ENCODE measurements around the gene ARHGAP42. TPM values are rescaled to one million over a fixed set of nuclear protein-coding genes. Genes with fewer than 3 reads are reported as not detected.
A peak's percentile ranks its signal among the peaks of the same experiment; 100 is the strongest.

ARHGAP42 gene
- total RNA-seq, 4 donors from 2014 or later = 28.5 to 52.2 (median 40.4) TPM

- peaks cover 0 to 35% (median 0%) of the 10 kb centered on the region in 4 donors for H3K4me1 ChIP-seq
- no peaks in the 10 kb centered on the region for H3K27me3 ChIP-seq
- TF ChIP-seq CTCF (IDR thresholded peaks at IDR 0.05) = no peak
- no peak for TF ChIP-seq EP300 (IDR thresholded peaks at IDR 0.05)
- TF ChIP-seq POLR2A (IDR thresholded peaks at IDR 0.05) = no peak
- no peak for DNase-seq (ENCODE audit: low spot score in 2 of 2)
- WGBS, 2 donors = 35 to 37% methylated on average over 2 of the region's 2 CpGs
- H3K4me3 ChIP-seq = no peak overlapping the region
- peaks cover 0 to 8% (median 3%) of the 10 kb centered on the region in 4 donors for H3K9me3 ChIP-seq
- H3K27ac ChIP-seq = peak overlapping the region in 2 of 4 donors; percentile 73 to 76
- no peaks in the 10 kb centered on the region for H3K36me3 ChIP-seq
Measured at GRCh38 chr11:100640071-100640470, 47.0 kb upstream of the ARHGAP42 start.

DNA sequence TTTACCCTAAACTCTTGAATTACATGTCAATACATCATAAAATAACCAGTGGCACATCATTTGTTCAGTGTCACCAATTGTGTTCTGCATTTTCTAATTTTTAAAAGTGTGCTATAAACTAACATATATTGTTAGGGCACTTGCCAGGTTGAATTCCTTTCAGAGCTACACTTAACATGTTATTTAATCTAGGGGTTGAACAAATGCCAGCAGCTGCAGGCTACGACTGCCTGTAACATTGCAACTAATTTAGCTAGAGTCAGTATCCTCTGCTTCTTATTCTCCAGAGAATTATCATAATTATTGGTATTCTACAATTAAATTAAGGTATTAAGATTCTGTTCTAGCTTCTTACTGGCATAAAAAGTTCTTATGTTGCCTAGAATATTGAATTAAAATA, 46.4 kb upstream of the ARHGAP42 start:
- Histone ChIP-seq H3K27me3 (no peaks in the 10 kb centered on the region), H3K27ac (no peak overlapping the region), H3K4me1 (peaks cover 0 to 35% (median 0%) of the 10 kb centered on the region in 4 donors), H3K4me3 (no peak overlapping the region), H3K9me3 (peaks cover 0 to 8% (median 3%) of the 10 kb centered on the region in 4 donors), H3K36me3 (no peaks in the 10 kb centered on the region)
- DNase-seq (ENCODE audit: low spot score in 2 of 2) = no peak
- TF ChIP-seq EP300 (IDR thresholded peaks at IDR 0.05) (no peak), CTCF (IDR thresholded peaks at IDR 0.05) (no peak), POLR2A (IDR thresholded peaks at IDR 0.05) (no peak)
- WGBS, 2 donors = 25 to 31% methylated on average over 1 of the region's 1 CpG

GRCh38 chr11:100641456-100641855, 45.6 kb upstream of the ARHGAP42 start:
- TF ChIP-seq POLR2A (IDR thresholded peaks at IDR 0.05) = no peak
- TF ChIP-seq CTCF (IDR thresholded peaks at IDR 0.05) = no peak
- no peak for TF ChIP-seq EP300 (IDR thresholded peaks at IDR 0.05)
- WGBS, 2 donors = 84 to 86% methylated on average over 5 of the region's 5 CpGs
- Histone ChIP-seq H3K9me3 (peaks cover 0 to 8% (median 3%) of the 10 kb centered on the region in 4 donors), H3K27ac (no peak overlapping the region), H3K36me3 (no peaks in the 10 kb centered on the region), H3K27me3 (no peaks in the 10 kb centered on the region), H3K4me1 (peaks cover 0 to 35% (median 0%) of the 10 kb centered on the region in 4 donors), H3K4me3 (no peak overlapping the region)
- DNase-seq (ENCODE audit: low spot score in 2 of 2) = no peak

DNA sequence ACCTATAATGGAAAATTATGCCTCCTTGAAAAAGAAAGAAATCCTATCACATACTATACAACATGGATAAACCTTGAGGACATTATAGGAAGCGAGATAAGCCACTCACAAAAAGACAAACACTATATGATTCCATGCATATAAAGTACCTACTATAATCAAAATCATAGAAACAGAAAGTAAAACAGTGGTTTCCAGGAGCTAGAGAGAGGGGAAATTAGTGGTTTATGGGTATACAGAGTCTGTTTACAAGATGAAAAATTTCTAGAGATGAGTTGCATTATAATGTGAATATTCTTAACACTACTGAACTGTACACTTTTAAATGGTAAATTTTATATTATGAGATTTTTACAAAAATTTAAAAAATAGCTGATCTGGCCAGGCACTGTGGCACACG, 40.5 kb upstream of the ARHGAP42 start:
- no peak for DNase-seq (ENCODE audit: low spot score in 2 of 2)
- peaks cover 0 to 13% (median 3%) of the 10 kb centered on the region in 4 donors for H3K9me3 ChIP-seq
- H3K4me3 ChIP-seq = no peak overlapping the region
- H3K36me3 ChIP-seq = no peaks in the 10 kb centered on the region
- no peaks in the 10 kb centered on the region for H3K27me3 ChIP-seq
- no peak overlapping the region for H3K27ac ChIP-seq
- WGBS, 2 donors = 46 to 49% methylated on average over 2 of the region's 2 CpGs
- H3K4me1 ChIP-seq = no peaks in the 10 kb centered on the region
- no peak for TF ChIP-seq POLR2A (IDR thresholded peaks at IDR 0.05)
- no peak for TF ChIP-seq EP300 (IDR thresholded peaks at IDR 0.05)
- TF ChIP-seq CTCF (IDR thresholded peaks at IDR 0.05) = no peak

DNA sequence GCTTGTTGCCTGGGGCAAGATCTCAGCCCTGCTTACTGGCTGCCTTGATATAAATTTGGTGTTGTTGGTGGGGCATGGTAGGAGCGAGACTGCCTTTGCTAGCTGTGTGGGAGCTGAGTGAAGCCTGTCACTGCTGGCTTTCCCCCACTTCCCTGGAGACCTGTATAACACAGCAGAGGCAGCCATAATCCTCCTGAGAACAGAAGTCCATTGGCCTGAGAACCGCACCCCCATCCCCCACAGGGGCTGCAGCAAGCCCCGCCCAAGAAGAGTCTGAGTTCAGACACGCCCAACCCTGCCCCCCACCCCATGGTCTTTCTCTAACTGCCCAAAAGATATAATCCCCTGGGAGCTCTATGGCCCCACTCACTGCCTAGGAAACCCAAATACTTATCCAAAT, 39.2 kb upstream of the ARHGAP42 start:
- DNase-seq (ENCODE audit: low spot score in 2 of 2) = no peak

More for the DNA sequence above, 39.2 kb upstream of the ARHGAP42 start:
- no peak overlapping the region for H3K4me3 ChIP-seq
- H3K36me3 ChIP-seq = no peaks in the 10 kb centered on the region
- no peaks in the 10 kb centered on the region for H3K4me1 ChIP-seq
- TF ChIP-seq CTCF (IDR thresholded peaks at IDR 0.05) (no peak), EP300 (IDR thresholded peaks at IDR 0.05) (no peak), POLR2A (IDR thresholded peaks at IDR 0.05) (no peak)
- H3K27me3 ChIP-seq = no peaks in the 10 kb centered on the region
- no peak overlapping the region for H3K27ac ChIP-seq
- 86% methylated on average over 4 of the region's 4 CpGs for WGBS, 2 donors
- peaks cover 0 to 13% (median 3%) of the 10 kb centered on the region in 4 donors for H3K9me3 ChIP-seq
